Suppressor macrophage treated with lipopolysaccharide for 1 hour (primary cell): Measurements from ENCODE around the gene MAP2K3.

Experiments
- DNase-seq, 3 donors: peaks; one replicate each; pipeline ENCODE4 v3.0.0-alpha.2; 2020 to 2022

MAP2K3 gene

DNA sequence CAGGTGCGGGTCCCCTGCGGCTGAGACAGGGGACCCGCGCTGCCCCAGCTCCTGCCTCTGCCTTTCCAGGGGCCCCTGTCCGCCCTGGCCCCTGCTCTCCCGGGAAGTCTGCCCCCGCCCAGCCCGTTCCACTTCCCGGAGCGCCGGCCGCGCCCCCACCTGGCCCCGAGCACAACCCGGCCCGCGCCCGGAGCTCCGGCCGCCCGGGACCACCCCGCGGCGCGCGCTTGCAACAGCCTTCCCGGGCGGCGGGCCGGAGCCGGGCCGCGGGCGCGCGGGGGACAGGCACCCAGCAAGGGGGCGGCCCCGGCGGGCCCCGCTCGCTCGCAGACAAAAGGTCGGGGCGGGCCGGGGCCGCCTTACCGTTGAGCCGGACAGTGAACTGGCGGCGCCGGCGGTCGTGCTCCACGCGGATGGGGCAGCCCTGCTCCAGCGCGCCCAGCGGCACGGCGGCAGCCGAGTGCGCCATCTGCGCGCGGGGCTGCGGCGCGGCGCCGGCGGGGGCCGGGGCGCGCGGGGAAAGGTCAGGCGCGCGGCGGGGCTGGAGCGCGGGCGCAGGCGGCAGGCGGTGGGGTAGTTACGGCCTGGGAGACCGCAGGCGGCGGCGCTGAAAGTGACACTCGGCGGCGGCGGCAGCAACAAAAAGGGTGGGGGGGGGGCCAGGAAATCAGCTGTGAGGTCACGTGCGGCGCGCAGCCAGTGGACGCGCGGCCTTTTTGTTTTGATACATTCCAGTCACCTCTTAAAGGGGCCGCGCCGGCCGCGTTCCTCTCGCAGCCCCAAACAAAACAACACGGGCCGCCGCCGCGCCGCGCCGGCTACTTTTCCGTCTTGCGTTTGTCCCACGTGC, 31.5 kb upstream of the MAP2K3 start, which contains the start of gene NATD1:
Gene NATD1 (minus strand): TSS at position 615 of the 850 bp plus-strand sequence. CDS start 146 bp downstream, at position 469.
- peak; percentile 88 to 93 (median 89) for DNase-seq

DNA sequence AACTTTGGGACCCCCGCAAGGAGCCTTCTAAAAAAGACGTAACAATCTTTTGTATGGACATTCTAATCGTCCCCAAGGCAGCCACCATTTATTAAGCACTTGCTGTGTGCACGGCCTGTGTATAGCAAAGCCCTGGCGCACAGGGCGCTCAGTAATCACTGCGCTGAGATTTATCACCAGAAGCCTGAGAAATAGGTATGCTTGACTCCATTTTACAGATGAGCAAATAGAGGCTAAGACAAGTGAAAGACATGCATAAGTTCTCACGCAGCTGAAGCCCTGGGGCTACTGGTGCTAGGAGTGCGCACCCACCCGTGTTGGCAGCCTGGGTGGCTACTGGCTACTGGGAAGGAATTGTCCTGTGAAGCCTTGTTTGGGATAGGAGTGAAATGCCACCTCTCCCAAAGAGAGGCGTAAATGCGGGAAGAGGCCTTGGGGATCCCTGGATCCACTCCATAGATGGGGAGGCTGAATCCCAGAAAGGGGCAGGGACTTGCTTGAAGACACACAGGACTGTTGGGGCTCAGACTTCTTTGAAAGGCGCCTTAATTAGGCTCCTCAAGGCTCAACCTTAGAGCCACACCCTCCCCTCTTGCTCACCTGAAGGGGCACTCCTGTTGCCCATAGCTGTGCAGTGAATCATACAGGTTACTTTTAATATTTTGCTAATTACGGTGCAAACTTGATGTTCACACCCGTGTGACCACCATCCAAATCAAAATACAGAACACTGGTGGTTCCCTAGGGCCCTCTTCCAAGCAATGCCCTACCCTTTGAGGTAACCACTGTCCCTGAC, 30.7 kb upstream of the MAP2K3 start:
- DNase-seq = no peak

DNA sequence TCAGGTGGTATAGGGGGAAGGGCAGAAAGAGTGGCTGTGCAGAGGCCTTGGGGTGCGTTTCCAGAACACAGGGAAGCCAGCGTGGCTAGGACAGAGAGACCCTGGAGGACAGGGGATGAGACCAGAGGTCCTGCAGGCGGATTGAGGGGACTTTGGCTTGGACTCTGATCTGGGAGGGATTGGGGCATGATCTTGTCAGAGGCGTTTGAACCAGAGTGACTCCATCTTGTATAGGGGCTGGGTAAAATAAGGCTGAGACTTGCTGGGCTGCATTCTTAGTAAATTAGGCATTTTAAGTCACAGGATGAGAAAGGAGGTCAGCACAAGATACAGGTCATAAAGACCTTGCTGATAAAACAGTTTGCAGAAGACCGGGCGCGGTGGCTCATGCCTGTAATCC, 25.9 kb upstream of the MAP2K3 start:
- DNase-seq = no peak

DNA sequence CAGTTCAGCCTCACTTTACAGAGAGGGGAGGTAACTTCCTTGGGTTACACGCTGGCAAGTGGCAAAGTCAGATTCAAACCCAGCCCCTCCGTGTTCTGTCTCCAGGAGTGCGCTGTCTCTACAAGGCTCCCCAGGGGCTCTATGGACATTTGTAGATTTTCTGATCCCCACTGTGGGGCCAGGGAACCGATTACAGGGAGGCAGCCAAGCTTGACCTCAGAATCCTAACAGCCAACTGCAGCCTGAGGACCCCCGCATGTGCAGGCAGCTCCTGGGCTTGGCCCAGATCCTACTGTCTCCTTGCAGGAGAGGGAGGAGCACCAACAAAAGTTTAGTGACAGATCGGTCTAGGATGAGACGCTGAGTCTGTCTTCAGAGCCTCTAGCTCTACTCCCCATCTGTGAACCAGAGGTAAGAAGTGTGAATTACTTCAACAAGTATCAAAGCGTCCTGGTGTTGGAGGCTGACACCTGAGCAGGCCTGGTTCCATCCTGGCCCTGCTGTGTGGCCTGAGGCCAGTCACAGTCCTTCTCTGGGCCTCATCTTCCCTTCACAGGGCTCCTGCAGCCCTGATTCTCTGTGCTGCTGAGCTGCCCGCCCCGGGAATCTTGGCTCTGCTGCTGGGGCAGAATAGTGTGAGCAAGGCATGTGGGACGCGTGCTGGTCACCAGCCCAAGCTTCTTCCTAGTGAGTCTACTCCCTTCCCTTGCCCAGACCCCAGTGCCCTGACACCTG, 22.1 kb upstream of the MAP2K3 start:
- DNase-seq = no peak

DNA sequence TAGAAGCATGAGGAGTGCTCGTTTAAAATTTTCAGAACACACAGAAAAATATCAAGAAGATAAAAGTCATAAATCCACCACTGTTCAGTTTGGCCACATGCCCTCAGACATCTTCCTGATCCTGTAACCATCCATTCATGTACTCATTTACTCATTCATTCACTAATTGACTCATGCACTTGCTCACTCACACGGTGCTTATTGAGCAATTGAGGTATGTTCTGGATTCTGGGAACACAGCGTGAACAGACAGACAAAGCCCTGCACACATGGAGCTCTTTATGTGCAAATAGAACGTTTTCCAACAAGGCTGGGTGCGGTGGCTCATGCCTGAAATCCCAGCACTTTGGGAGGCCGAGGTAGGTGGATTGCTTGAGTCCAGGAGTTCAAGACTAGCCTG, 21.1 kb upstream of the MAP2K3 start:
- peak in 1 of 3 donors; percentile 28 for DNase-seq

DNA sequence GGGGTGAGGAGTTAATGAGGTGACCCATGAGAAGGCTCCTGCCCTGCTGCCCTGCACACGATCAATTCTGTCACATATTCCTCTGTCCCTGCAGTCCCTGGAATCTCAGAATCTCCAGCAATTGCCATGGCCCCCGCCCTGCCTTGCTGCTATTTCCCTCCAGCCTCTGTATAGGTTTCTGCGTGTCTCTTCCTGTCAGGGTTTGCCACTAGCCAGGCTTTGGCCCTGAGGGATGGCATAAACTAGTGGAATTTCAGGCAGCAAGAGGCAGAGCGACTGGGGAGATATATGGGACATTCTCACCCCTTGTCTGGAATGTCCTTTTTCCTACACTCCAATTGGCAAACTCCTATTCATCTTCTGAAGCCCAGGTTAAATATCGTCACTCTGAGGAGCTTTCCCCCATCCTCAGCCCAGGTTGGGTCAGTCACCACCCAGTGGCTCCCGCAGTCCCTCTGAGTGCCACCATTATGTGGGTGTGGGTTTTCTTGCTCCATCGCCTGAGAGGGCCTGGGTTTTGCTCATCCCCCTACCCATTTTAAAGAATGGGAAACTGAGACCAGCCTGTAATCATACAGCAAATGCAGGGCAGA, 15.8 kb upstream of the MAP2K3 start:
- no peak for DNase-seq

DNA sequence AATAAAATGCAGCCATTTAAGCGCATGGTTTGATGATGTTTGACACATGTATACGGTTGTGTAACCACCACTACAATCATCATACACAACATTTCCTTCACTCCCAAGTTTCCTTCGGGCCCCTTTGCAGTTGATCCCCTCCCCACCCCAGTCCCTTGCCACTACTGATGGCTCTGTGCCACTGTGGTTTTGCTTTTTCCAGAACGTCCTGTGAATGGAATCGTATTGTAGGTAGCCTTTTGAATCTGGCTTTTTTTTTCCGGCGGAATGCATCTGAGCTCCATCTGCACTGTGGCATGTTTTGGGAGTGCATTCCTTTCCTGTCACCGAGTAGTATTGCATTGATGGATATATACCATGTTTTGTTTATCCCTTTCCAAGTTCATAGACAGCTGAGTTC, 15.1 kb upstream of the MAP2K3 start:
- DNase-seq = no peak

DNA sequence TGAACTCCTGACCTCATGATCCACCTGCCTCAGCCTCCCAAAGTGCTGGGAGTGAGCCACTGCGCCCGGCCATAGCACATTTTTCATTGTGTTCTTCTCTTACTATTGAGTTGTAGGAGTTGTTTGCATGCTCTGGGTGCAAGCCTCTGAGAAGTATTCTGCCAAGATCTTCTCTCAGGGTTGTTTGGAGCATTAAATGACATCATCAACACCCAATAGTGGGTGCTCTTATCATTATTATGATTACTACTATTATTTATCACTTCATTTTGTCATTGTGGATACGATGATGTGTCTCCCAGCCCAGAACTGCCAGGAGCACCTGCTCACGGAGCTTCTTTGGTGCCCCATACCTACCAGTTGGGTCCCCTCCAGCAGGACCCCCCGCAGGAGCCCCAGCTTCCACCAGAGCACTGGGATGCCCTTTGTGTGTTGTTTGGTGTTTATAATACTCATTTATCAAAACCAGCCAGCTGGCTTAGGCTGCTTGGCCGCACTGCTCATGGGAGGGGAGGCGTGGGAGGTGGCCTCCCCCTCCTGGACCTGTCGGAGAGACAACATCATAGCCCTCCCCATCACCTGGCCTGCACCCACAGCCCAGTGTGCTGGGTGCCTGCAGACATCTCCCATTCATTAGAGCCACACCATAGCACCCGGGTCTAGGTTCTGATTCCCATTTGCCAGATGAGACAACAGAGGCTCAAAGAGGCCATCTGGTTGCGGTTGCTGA, 12.9 kb upstream of the MAP2K3 start:
- no peak for DNase-seq

DNA sequence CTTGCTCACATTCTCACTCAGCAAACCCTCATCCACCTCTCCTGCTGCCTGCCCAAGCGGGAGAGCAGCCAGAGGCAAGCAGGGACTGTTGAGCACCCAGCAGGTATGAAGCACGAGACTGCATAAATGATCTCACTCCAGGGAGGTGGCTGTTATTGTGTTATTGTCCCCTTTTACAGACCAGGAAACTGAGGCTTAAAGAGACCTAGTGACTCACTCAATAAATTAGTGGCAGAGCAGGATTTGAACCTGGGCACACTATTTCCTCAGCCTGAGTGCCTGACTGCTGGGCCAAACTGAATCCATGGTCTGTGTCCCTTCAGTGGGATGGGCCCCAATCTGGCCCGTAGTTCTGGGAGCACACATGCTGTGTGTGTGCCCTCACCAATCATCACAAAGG, 12.3 kb upstream of the MAP2K3 start:
- no peak for DNase-seq

DNA sequence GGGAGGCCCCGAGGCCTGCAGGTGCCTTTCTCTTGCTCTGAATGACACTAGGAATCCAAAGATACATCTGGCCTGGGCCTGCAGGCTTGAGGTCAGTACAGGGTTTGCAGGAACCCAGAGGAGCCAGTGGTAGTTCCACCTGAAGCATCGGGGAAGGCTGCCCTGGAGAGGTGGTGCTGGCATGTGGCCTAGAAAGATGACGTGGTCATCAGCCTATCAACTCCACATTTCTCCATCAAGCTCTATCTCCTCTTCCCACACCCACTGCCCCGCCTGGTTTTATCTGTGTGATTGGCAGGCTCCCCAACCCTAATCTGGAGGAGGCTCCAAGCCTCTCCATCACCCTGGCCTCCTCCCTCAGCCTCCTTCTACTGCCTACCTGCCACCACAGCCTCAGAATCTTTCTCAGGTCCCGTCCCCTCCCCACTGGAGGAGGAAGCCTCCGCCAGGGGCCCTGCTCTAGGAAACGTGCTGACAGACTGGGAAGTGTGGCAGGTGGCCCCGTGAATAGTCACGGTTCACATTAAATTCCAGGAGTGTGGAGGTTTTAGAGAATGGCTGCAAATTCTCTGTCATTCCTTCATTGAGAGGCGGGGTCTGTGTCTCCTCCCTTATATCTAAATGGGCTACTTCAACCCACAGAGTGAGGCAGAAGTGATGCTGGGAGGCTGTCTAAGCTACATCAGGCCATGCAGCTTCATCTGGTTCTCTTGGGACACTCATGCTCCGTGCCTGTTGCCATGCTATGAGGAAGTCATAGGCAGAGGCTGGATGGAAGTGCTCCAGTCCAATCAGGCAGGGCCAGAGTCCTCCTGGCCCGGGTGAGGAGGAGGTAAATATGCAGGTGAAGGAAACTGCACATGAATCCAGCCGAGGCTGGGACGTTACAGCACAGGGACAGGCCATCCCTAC, 11.4 kb upstream of the MAP2K3 start:
- peak in 1 of 3 donors; percentile 6 for DNase-seq

DNA sequence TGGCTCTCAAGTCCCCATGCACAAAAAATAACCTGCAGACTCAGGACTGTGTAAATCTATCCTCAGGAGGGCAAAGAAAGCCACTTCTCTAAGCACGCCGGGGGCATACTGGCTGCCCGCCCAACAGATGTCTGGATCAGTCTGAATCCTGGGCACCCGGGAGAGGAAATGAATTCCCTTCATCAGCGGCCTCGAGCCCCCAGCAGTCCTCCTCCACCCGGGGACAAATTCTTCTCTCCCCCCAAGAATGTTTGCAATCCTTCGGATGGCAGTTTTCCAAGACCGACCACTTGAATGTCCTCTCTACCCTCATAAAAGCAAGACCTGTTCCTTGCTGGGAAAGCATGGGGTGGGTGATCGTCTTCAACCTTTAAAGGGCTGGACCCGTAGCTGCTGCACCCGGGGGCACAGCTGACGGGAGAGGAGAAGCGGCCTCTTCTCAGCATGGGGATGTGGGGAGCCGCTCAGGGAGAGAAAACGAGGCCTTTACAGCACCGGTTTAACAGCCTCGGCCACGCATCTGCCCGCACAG, 9.4 kb upstream of the MAP2K3 start:
- no peak for DNase-seq

DNA sequence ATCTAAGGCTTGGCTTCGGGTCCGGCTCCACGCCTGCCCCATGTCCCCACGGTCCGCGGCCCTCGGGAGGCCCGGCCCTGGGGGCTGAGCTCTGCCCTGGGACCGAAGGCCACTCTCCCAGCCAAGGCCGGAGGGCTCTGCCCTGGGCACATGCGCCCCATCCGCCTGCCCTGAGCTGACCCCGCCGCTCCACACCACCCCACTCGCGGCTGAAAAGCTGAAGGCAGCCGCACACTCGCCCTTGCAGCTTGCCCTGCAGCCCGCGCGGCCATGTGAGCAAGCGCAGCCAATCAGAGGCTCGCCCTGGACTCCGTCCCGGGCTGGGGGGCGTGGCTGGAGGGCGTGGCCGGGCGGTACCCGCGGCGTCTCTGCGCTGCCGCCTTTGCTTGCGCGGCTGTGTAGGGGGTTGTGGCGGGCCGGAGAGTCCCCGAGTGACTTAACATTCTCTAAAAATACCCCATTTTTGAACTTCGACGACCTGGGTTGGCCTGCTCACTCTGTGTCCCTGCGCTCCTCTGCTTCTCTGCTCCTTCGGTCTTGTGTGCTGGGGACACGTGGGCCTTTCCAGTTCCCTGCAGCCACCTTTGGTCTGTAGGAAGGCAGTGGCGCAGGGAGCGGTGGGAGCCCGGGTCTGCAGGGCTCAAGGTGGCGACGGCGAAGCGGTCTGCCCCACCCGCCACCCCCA, 8.8 kb upstream of the MAP2K3 start:
- peak; percentile 94 to 98 (median 97) for DNase-seq

DNA sequence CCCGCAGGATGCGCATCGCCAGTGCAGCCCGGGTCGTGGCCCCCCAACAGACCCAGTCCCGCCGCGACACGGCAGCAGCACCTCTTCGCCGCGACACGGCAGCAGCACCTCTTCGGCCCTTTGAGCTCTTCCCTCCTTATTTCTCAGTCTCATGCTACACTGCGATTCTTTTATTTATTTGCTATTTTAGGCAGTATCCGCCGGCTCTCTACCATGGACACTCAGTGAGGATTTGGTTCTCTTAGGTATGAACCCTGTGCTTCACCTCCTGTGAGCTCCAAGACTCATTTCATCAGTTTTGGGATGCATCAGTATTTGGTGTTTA, 8.3 kb upstream of the MAP2K3 start:
- DNase-seq = no peak

DNA sequence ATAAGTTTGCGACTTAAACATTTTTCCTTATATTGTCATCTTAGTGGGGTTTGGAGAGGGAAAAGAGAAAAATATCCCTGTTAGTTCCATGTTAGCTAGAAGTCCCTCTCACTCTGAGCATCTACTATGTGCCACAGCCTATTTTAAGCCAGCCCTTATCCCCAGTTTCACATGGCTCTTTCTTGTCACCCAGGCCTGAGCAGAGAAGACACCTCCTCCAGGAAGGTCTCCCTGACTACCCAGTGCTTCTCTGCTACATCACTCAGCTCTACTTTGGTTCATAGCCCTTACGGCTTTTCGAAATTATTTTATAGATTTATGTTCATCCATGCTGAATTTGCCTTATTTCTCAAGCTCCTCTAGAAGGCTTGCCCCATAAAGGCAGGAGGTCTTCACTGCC, 7.2 kb upstream of the MAP2K3 start:
- no peak for DNase-seq

DNA sequence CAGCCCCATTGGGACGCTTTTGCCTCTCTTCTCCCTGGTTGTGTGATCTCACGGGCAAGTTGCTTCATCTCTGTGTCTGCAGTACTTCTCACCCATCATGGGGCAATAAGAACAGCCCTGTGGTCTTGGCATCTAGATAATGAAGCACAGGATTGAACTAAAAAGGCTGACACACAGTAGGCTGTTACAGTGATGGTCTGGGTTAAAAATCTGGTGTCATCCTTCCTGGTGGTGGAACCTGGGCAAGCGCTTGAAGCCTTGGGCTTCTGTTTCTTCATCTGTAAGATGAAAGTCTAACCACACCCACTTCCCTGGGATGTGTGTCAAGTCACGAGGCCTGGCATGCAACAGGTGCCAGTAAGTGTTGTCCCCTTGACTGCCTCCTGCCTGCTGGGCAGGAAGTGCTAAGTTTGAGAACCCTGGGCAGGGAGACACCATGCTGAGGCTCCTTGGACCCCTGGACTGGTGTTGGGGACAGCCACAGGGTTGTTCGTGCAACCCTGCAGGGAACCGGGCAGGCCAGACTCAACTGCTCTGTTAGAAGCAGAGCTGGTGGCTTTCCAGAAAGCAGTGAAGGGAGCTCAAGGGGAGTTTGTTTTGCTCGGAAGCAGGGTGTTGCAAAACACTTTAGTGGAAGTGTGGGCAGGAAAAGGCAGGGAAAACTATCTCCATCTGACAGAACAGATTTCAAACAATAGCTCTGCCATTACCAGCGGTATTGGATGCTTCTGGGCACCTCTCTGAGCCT, 5.9 kb upstream of the MAP2K3 start:
- peak in 1 of 3 donors; percentile 37 for DNase-seq

DNA sequence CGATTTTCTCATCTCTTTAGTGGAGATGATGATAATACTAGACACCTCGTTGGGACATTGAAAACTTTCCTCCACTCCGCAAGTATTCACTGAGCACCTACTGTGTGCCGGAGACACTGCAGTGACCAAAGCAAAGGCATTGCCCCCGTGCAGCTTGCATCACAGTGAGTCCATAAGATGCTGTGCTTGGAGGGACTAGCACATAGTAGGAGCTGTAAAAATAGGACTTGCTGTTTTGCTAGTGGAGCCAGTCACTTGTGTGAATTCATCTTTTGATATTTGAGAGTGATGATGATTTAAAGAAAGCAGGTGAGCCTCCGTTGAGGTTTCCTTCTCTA, 5.3 kb upstream of the MAP2K3 start:
- no peak for DNase-seq

DNA sequence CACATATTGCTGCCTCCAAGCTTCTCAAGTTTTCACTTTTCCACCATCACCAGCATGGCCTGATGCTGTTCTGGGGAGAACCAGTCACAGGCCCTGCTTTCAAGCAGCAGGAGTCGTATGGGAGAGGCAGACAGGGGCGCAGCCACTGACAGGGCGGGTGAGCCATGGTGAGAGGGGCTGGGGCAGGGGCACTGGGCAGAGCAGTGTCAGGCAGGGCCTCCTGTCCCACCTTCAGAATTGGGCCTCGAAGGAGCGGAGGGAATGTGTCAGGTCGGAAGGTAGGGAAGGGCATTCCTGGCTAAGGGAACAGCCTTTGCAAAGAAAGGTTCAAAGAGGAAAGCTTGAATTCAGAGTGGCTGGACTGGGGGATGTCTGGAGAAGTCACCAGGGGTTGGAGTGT, 4.9 kb upstream of the MAP2K3 start:
- DNase-seq = no peak

DNA sequence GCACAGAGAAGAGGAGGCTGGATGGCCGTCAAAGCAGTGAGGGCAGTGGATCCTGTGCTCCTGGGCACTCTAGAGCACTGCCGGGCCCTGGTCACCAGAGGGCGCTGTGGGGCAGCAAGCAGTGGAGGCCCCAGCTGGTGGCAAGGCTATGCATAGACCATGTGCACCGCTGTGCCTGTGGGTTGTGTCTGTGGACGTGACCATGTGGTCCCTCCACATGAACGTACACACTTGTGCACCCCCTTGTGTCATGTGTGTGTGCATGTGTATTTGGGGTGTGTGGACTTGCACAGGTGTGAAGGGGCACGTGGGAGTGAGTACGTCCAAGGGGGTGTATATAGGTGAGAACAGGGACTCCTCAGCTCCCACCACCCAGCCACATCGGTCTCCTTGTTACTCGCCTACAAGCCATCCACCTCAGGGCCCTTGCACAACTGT, 4.4 kb upstream of the MAP2K3 start:
- DNase-seq = peak; percentile 89 to 94 (median 93)

DNA sequence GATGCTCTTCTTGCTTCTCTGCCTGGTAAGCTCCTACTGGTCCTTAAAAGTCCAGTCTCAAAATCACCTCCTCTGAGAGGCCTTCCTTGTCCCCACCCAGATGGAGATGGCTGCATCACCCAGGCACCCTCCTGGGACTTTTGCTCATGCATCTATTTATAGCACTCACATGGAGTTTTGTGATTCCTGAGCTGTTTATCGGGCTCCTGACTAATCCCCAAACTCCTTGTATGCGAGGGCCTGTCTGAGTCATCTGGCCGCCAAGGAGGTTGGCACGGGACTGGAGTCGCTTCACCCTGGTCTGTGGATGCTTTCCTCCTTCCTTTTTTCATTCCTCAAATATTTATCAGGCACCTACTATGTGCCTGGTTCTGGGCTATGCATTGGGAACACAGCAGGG, 2.3 kb upstream of the MAP2K3 start:
- peak; percentile 86 to 91 (median 86) for DNase-seq

DNA sequence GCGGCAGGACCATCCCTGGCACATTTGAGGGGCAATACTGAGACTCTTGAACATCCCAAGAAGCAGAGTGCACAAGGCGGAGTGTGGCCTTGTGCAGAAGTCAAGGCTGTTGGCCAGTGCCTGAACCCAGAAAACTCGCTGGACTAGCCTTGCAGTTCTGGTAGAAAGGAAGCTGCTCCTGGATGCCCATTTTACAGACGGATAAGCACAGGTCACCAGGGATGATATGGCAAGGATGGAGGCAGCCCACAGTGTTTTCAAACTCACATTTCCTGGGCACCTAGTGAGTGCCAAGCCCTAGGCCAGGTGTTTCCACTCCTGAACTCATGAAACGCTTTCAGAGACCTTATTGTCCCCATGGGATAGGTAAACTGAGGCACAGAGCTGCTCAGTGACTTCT, 1.7 kb upstream of the MAP2K3 start:
- no peak for DNase-seq
